Smooth muscle cell (in vitro differentiated cells): Measurements from ENCODE around the gene SMAD3. TPM values are rescaled to one million over a fixed set of nuclear protein-coding genes. Genes with fewer than 3 reads are reported as not detected.

ENCODE experiments used
- DNase-seq: peaks from one replicate; lab custom pipeline; 2025; ENCODE audit not compliant: unreplicated experiment; lab: John Stamatoyannopoulos, UW
- H2AFZ ChIP-seq: fragments of 200-600 bp; sonication (generic); 2 replicates; pipeline ENCODE4 v1.6.0; 2016; ENCODE audit warnings: antibody characterized with exemption, low read depth, mild to moderate bottlenecking
- H3F3A ChIP-seq: fragments of 200-600 bp; sonication (generic); 2 replicates; pipeline ENCODE4 v1.6.0; 2017; ENCODE audit warnings: antibody characterized with exemption, low read depth
- H3K27ac ChIP-seq: fragments of 200-600 bp; sonication (generic); 2 replicates; pipeline ENCODE4 v1.5.1; 2016; ENCODE audit warnings: low read depth, mild to moderate bottlenecking
- H3K27me3 ChIP-seq: fragments of 200-600 bp; sonication (generic); 2 replicates; pipeline ENCODE4 v1.6.1; 2016; ENCODE audit warnings: low read depth, mild to moderate bottlenecking
- H3K36me3 ChIP-seq: fragments of 200-600 bp; sonication (generic); 2 replicates; pipeline ENCODE4 v1.5.1; 2016; ENCODE audit warnings: low read depth
- H3K4me1 ChIP-seq: fragments of 200-600 bp; sonication (generic); 2 replicates; pipeline ENCODE4 v1.5.1; 2016; ENCODE audit warnings: low read depth
- H3K4me2 ChIP-seq: fragments of 200-600 bp; sonication (generic); 2 replicates; pipeline ENCODE4 v1.6.0; 2016; ENCODE audit warnings: mild to moderate bottlenecking
- H3K4me3 ChIP-seq: fragments of 200-600 bp; sonication (generic); 2 replicates; pipeline ENCODE4 v1.5.1; 2016; ENCODE audit warnings: mild to moderate bottlenecking
- H3K79me2 ChIP-seq: fragments of 200-600 bp; sonication (generic); 2 replicates; pipeline ENCODE4 v1.6.0; 2016; ENCODE audit warnings: low read depth, mild to moderate bottlenecking
- H3K9ac ChIP-seq: fragments of 200-600 bp; sonication (generic); 2 replicates; pipeline ENCODE4 v1.6.0; 2016; ENCODE audit warnings: low read depth
- H3K9me3 ChIP-seq: fragments of 200-600 bp; sonication (generic); replicated peaks from 2 replicates; pipeline ENCODE4 v1.5.1; 2016; ENCODE audit warnings: low read depth
- H4K20me1 ChIP-seq: fragments of 200-600 bp; sonication (generic); 2 replicates; pipeline ENCODE4 v1.6.0; 2016; ENCODE audit warnings: low read depth
- CTCF ChIP-seq: fragments of 200-600 bp; sonication (generic); IDR thresholded peaks from 2 replicates; pipeline ENCODE4 v1.5.1; 2017; ENCODE audit warnings: borderline replicate concordance, mild to moderate bottlenecking, antibody characterized with exemption; ENCODE audit not compliant: insufficient read depth, poor library complexity, severe bottlenecking
- WGBS: methylation state at CpG from one replicate; pipeline ENCODE4 v1.1.7; 2016; ENCODE audit warnings: low lambda C conversion rate; 5-methylcytosine and 5-hydroxymethylcytosine counted together
- polyA plus RNA-seq: library from polyadenylated mRNA; unstranded; fragments of >200 nt; fragmentation: Nextera tagmentation; extraction: Ambion mirVana; gene quantifications from 2 replicates; pipeline ENCODE4 v1.2.1, GENCODE V29; 2016
- total RNA-seq: library from RNA; depleted of rRNA; stranded (reverse); fragments of >200 nt; gene quantifications from 2 replicates; pipeline ENCODE4 v1.2.3, GENCODE V29; 2014

Gene SMAD3
- total and polyA plus RNA-seq, 2 experiments from 2014 or later, result 20.2 to 21.9 TPM

GRCh38 chr15:67094001-67094826 is 28.8 kb downstream of the SMAD3 start:
- DNase-seq, result no peak
- Histone ChIP-seq H3K4me3 (no peak overlapping the region), H3K4me1 (peaks cover 47% of the 10 kb centered on the region), H3F3A (peaks cover 25% of the 10 kb centered on the region), H3K27ac (no peak overlapping the region), H2AFZ (no peak overlapping the region), H3K9ac (no peak overlapping the region), H3K4me2 (no peak overlapping the region), H3K79me2 (peaks cover 83% of the 10 kb centered on the region), H3K27me3 (no peaks in the 10 kb centered on the region), H3K9me3 (no peaks in the 10 kb centered on the region), H4K20me1 (peaks cover 98% of the 10 kb centered on the region), H3K36me3 (no peaks in the 10 kb centered on the region)
- WGBS, result 76% methylated on average over 15 of the region's 15 CpGs
- no peak for TF ChIP-seq CTCF

GRCh38 chr15:67095912-67096311 is 30.5 kb downstream of the SMAD3 start:
- DNase-seq, result no peak
- Histone ChIP-seq H3K4me2 (no peak overlapping the region), H4K20me1 (peaks cover 92% of the 10 kb centered on the region), H3K9me3 (no peaks in the 10 kb centered on the region), H3F3A (peaks cover 25% of the 10 kb centered on the region), H3K27me3 (no peaks in the 10 kb centered on the region), H3K36me3 (no peaks in the 10 kb centered on the region), H3K79me2 (peaks cover 85% of the 10 kb centered on the region), H3K9ac (no peak overlapping the region), H3K4me3 (no peak overlapping the region), H2AFZ (no peak overlapping the region), H3K4me1 (peaks cover 33% of the 10 kb centered on the region), H3K27ac (no peak overlapping the region)
- 88% methylated on average over 7 of the region's 7 CpGs for WGBS
- no peak for TF ChIP-seq CTCF

GRCh38 chr15:67096546-67097294 is 31.3 kb downstream of the SMAD3 start:
- Histone ChIP-seq H3K9me3 (no peaks in the 10 kb centered on the region), H3K4me2 (no peak overlapping the region), H3K9ac (no peak overlapping the region), H3K4me1 (peaks cover 25% of the 10 kb centered on the region), H2AFZ (no peak overlapping the region), H3F3A (peaks cover 26% of the 10 kb centered on the region), H3K4me3 (no peak overlapping the region), H3K27me3 (no peaks in the 10 kb centered on the region), H3K36me3 (no peaks in the 10 kb centered on the region), H4K20me1 (peaks cover 92% of the 10 kb centered on the region), H3K27ac (no peak overlapping the region), H3K79me2 (peaks cover 89% of the 10 kb centered on the region)
- 93% methylated on average over 2 of the region's 2 CpGs for WGBS
- no peak for TF ChIP-seq CTCF
- no peak for DNase-seq
